ENCODE data around the gene TFEB.

Gene TFEB

GRCh38 chr6:41763470-41763869 lies 28.1 kb upstream of the TFEB start:
- no peak for DNase-seq

- no peak for DNase-seq
These were observed 24.6 kb upstream of the TFEB start for GRCh38 chr6:41759905-41760579.

- DNase-seq, result no peak
These were observed 23.9 kb upstream of the TFEB start for GRCh38 chr6:41759106-41759904.

- DNase-seq, result no peak
These were observed 23.2 kb upstream of the TFEB start for GRCh38 chr6:41758641-41759035.

GRCh38 chr6:41757931-41758640 lies 22.7 kb upstream of the TFEB start:
- no peak for DNase-seq

- DNase-seq, result no peak
These were observed 21.9 kb upstream of the TFEB start for GRCh38 chr6:41757271-41757670.

- no peak for DNase-seq
These were observed 20.9 kb upstream of the TFEB start for GRCh38 chr6:41756354-41756753.

GRCh38 chr6:41755895-41756294 lies 20.5 kb upstream of the TFEB start:
- DNase-seq, result no peak

- no peak for DNase-seq
These were observed 15.0 kb upstream of the TFEB start for GRCh38 chr6:41750374-41750773.

GRCh38 chr6:41748542-41748941 lies 13.1 kb upstream of the TFEB start:
- no peak for DNase-seq

- DNase-seq, result no peak
These were observed 12.7 kb upstream of the TFEB start for GRCh38 chr6:41748102-41748477.

GRCh38 chr6:41747256-41748101 lies 12.1 kb upstream of the TFEB start, which contains the start of gene PGC:
TSS of gene PGC (minus strand) at chr6:41747397. CDS start at chr6:41747334, 63 bp downstream.
- no peak for DNase-seq

GRCh38 chr6:41746107-41746506 lies 10.7 kb upstream of the TFEB start:
- DNase-seq, result no peak

- DNase-seq, result no peak
These were observed 8.9 kb upstream of the TFEB start for GRCh38 chr6:41744236-41744787.

- DNase-seq, result no peak
These were observed 8.2 kb upstream of the TFEB start for GRCh38 chr6:41743406-41744235.

GRCh38 chr6:41741625-41742490 lies 6.5 kb upstream of the TFEB start:
- no peak for DNase-seq

GRCh38 chr6:41740366-41741162 lies 5.2 kb upstream of the TFEB start:
- no peak for DNase-seq

GRCh38 chr6:41739041-41739440 lies 3.6 kb upstream of the TFEB start:
- DNase-seq, result no peak

GRCh38 chr6:41737591-41738130 lies 2.3 kb upstream of the TFEB start:
- DNase-seq, result no peak

Measured in stimulated activated naive CD4-positive, alpha-beta T cell treated with Interleukin-2 at 50 U/mL for 16 hours (primary cell).